Liver (tissue), 3 donors: ENCODE measurements around the gene ZRSR2.

ENCODE experiments used
- FOXA1 ChIP-seq: IDR thresholded peaks from 2 replicates; pipeline ENCODE4 v1.6.1; 2016; ENCODE audit warnings: antibody characterized with exemption
- FOXA2 ChIP-seq: IDR thresholded peaks from 2 replicates; pipeline ENCODE4 v1.6.1; 2016; ENCODE audit warnings: antibody characterized with exemption
- JUND ChIP-seq, 2 donors: IDR thresholded peaks; 2 replicates each; pipeline ENCODE4 v1.6.1; 2016; ENCODE audit warnings: antibody characterized with exemption in 2 of 2
- RAD21 ChIP-seq, 2 donors: IDR thresholded peaks; 2 replicates each; pipeline ENCODE4 v1.6.1; 2016; ENCODE audit warnings: antibody characterized with exemption in 2 of 2, mild to moderate bottlenecking in 2 of 2
- RXRA ChIP-seq, 2 donors: IDR thresholded peaks; 2 replicates each; pipeline ENCODE4 v1.6.1; 2017 to 2018; ENCODE audit warnings: antibody characterized with exemption in 2 of 2, mild to moderate bottlenecking in 1 of 2
- SP1 ChIP-seq: IDR thresholded peaks from 2 replicates; pipeline ENCODE4 v1.6.1; 2018; ENCODE audit warnings: antibody characterized with exemption, mild to moderate bottlenecking
- TAF1 ChIP-seq: conservative IDR thresholded peaks from 2 replicates; pipeline ENCODE4 v1.6.1; 2016; ENCODE audit warnings: antibody characterized with exemption, mild to moderate bottlenecking
- YY1 ChIP-seq: IDR thresholded peaks from 2 replicates; pipeline ENCODE4 v1.6.1; 2016; ENCODE audit warnings: antibody characterized with exemption, mild to moderate bottlenecking
- TF ChIP-seq, protein P1 (sequence below): fragments of 150-350 bp; IDR thresholded peaks from 2 replicates; pipeline ENCODE4 v1.5.1; 2017; ENCODE audit warnings: improper control_type of control experiment, low read depth, low read length; ENCODE audit not compliant: missing input control
- TF ChIP-seq, protein P2 (sequence below): IDR thresholded peaks from 2 replicates; pipeline ENCODE4 v1.6.1; 2016; ENCODE audit warnings: antibody characterized with exemption
- TF ChIP-seq, protein P3 (sequence below): IDR thresholded peaks from 2 replicates; pipeline ENCODE4 v1.6.1; 2016; ENCODE audit warnings: antibody characterized with exemption, mild to moderate bottlenecking
- donor health status: healthy.
- donor health status: healthy.

- TF ChIP-seq, protein P1, sequence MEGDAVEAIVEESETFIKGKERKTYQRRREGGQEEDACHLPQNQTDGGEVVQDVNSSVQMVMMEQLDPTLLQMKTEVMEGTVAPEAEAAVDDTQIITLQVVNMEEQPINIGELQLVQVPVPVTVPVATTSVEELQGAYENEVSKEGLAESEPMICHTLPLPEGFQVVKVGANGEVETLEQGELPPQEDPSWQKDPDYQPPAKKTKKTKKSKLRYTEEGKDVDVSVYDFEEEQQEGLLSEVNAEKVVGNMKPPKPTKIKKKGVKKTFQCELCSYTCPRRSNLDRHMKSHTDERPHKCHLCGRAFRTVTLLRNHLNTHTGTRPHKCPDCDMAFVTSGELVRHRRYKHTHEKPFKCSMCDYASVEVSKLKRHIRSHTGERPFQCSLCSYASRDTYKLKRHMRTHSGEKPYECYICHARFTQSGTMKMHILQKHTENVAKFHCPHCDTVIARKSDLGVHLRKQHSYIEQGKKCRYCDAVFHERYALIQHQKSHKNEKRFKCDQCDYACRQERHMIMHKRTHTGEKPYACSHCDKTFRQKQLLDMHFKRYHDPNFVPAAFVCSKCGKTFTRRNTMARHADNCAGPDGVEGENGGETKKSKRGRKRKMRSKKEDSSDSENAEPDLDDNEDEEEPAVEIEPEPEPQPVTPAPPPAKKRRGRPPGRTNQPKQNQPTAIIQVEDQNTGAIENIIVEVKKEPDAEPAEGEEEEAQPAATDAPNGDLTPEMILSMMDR = no peak
- no peak for TF ChIP-seq TAF1
- TF ChIP-seq FOXA2 = no peak
- TF ChIP-seq YY1 = no peak
- no peak for TF ChIP-seq SP1
- TF ChIP-seq, protein P2, sequence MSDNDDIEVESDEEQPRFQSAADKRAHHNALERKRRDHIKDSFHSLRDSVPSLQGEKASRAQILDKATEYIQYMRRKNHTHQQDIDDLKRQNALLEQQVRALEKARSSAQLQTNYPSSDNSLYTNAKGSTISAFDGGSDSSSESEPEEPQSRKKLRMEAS = no peak
- TF ChIP-seq, protein P3, sequence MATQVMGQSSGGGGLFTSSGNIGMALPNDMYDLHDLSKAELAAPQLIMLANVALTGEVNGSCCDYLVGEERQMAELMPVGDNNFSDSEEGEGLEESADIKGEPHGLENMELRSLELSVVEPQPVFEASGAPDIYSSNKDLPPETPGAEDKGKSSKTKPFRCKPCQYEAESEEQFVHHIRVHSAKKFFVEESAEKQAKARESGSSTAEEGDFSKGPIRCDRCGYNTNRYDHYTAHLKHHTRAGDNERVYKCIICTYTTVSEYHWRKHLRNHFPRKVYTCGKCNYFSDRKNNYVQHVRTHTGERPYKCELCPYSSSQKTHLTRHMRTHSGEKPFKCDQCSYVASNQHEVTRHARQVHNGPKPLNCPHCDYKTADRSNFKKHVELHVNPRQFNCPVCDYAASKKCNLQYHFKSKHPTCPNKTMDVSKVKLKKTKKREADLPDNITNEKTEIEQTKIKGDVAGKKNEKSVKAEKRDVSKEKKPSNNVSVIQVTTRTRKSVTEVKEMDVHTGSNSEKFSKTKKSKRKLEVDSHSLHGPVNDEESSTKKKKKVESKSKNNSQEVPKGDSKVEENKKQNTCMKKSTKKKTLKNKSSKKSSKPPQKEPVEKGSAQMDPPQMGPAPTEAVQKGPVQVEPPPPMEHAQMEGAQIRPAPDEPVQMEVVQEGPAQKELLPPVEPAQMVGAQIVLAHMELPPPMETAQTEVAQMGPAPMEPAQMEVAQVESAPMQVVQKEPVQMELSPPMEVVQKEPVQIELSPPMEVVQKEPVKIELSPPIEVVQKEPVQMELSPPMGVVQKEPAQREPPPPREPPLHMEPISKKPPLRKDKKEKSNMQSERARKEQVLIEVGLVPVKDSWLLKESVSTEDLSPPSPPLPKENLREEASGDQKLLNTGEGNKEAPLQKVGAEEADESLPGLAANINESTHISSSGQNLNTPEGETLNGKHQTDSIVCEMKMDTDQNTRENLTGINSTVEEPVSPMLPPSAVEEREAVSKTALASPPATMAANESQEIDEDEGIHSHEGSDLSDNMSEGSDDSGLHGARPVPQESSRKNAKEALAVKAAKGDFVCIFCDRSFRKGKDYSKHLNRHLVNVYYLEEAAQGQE = no peak
- TF ChIP-seq JUND (IDR thresholded peaks at IDR 0.05) = no peak
- TF ChIP-seq FOXA1 = no peak
- no peak for TF ChIP-seq RXRA (IDR thresholded peaks at IDR 0.05)
- TF ChIP-seq RAD21 (IDR thresholded peaks at IDR 0.05) = no peak
Observed at GRCh38 chrX:15822922-15823321, 32.6 kb downstream of the ZRSR2 start.
